ENCODE measurements around the gene ZNF385B. TPM values are rescaled to one million over a fixed set of nuclear protein-coding genes. Genes with fewer than 3 reads are reported as not detected.

The ZNF385B gene
- total RNA-seq, 1 experiment from 2014 or later: 0.77 TPM

GRCh38 chr2:179726461-179727180, 134.8 kb downstream of the ZNF385B start:
- Histone ChIP-seq H3K4me1 (no peaks in the 10 kb centered on the region), H3K9me3 (no peaks in the 10 kb centered on the region), H3K4me3 (ENCODE audit: low read depth, low read length) (no peak overlapping the region), H3K36me3 (ENCODE audit: control insufficient read depth, insufficient read depth, low read length) (no peaks in the 10 kb centered on the region), H3K27me3 (replicated peaks; ENCODE audit: control insufficient read depth, insufficient read depth, low read length) (no peaks in the 10 kb centered on the region)
- Mint-ChIP-seq H3K27me3 (ENCODE audit: insufficient read depth, unreplicated experiment) (no peaks in the 10 kb centered on the region), H3K36me3 (ENCODE audit: insufficient read depth, unreplicated experiment) (no peaks in the 10 kb centered on the region), H3K4me3 (ENCODE audit: unreplicated experiment) (no peak overlapping the region), H3K27ac (ENCODE audit: unreplicated experiment) (no peak overlapping the region), H3K4me1 (ENCODE audit: low read depth, unreplicated experiment) (no peaks in the 10 kb centered on the region), H3K9me3 (ENCODE audit: unreplicated experiment) (no peaks in the 10 kb centered on the region)
- no peak for TF ChIP-seq CTCF (IDR thresholded peaks at IDR 0.05; ENCODE audit: insufficient read depth in 1 of 2, low read depth in 1 of 2, low read length in 1 of 2, severe bottlenecking in 1 of 2, unreplicated experiment in 1 of 2)
- ChIA-PET POLR2A (no interaction called here), CTCF (no interaction called here)
- intact Hi-C loops (cut with micrococcal nuclease; ENCODE audit: unreplicated experiment): no loop called here
- no peak for DNase-seq
- no TSS peak for BruUV-seq (replicated peaks)

- Mint-ChIP-seq H3K27me3 (ENCODE audit: insufficient read depth, unreplicated experiment) (no peaks in the 10 kb centered on the region), H3K4me3 (ENCODE audit: unreplicated experiment) (no peak overlapping the region), H3K9me3 (ENCODE audit: unreplicated experiment) (no peaks in the 10 kb centered on the region), H3K36me3 (ENCODE audit: insufficient read depth, unreplicated experiment) (no peaks in the 10 kb centered on the region), H3K4me1 (ENCODE audit: low read depth, unreplicated experiment) (no peaks in the 10 kb centered on the region), H3K27ac (ENCODE audit: unreplicated experiment) (no peak overlapping the region)
- Histone ChIP-seq H3K36me3 (ENCODE audit: control insufficient read depth, insufficient read depth, low read length) (no peaks in the 10 kb centered on the region), H3K9me3 (no peaks in the 10 kb centered on the region), H3K27me3 (replicated peaks; ENCODE audit: control insufficient read depth, insufficient read depth, low read length) (no peaks in the 10 kb centered on the region), H3K4me1 (no peaks in the 10 kb centered on the region), H3K4me3 (ENCODE audit: low read depth, low read length) (no peak overlapping the region)
- TF ChIP-seq CTCF (IDR thresholded peaks at IDR 0.05; ENCODE audit: insufficient read depth in 1 of 2, low read depth in 1 of 2, low read length in 1 of 2, severe bottlenecking in 1 of 2, unreplicated experiment in 1 of 2): no peak
- intact Hi-C loops (cut with micrococcal nuclease; ENCODE audit: unreplicated experiment): no loop called here
- no peak for DNase-seq
- ChIA-PET CTCF (no interaction called here), POLR2A (no interaction called here)
- BruUV-seq (replicated peaks): no TSS peak
Measured at GRCh38 chr2:179724403-179724802, 137.0 kb downstream of the ZNF385B start.

- no peak overlapping the region for H3K4me3 Mint-ChIP-seq (ENCODE audit: unreplicated experiment)
Measured at GRCh38 chr2:179720173-179720772, 141.1 kb downstream of the ZNF385B start.

More at GRCh38 chr2:179720173-179720772, 141.1 kb downstream of the ZNF385B start:
- Mint-ChIP-seq H3K4me1 (ENCODE audit: low read depth, unreplicated experiment) (peaks cover 1% of the 10 kb centered on the region), H3K36me3 (ENCODE audit: insufficient read depth, unreplicated experiment) (no peaks in the 10 kb centered on the region), H3K27ac (ENCODE audit: unreplicated experiment) (no peak overlapping the region), H3K27me3 (ENCODE audit: insufficient read depth, unreplicated experiment) (no peaks in the 10 kb centered on the region), H3K9me3 (ENCODE audit: unreplicated experiment) (peaks cover 3% of the 10 kb centered on the region)
- H3K4me1 ChIP-seq: no peaks in the 10 kb centered on the region
- ChIA-PET CTCF (no interaction called here), POLR2A (no interaction called here)
- no peak overlapping the region for H3K4me3 ChIP-seq (ENCODE audit: low read depth, low read length)
- H3K9me3 ChIP-seq: no peaks in the 10 kb centered on the region
- no peak for TF ChIP-seq CTCF (IDR thresholded peaks at IDR 0.05; ENCODE audit: insufficient read depth in 1 of 2, low read depth in 1 of 2, low read length in 1 of 2, severe bottlenecking in 1 of 2, unreplicated experiment in 1 of 2)
- intact Hi-C loops (cut with micrococcal nuclease; ENCODE audit: unreplicated experiment): no loop called here
- no peak for DNase-seq
- no TSS peak for BruUV-seq (replicated peaks)
- H3K27me3 ChIP-seq (replicated peaks; ENCODE audit: control insufficient read depth, insufficient read depth, low read length): no peaks in the 10 kb centered on the region
- H3K36me3 ChIP-seq (ENCODE audit: control insufficient read depth, insufficient read depth, low read length): no peaks in the 10 kb centered on the region

Measured in Caco-2 (cell line).